ENCODE measurements around the gene PLEKHG4B. TPM values are rescaled to one million over a fixed set of nuclear protein-coding genes. Genes with fewer than 3 reads are reported as not detected.

Gene PLEKHG4B
- total RNA-seq, 4 donors from 2014 or later = 5.5 to 10.9 (median 7.1) TPM

DNA sequence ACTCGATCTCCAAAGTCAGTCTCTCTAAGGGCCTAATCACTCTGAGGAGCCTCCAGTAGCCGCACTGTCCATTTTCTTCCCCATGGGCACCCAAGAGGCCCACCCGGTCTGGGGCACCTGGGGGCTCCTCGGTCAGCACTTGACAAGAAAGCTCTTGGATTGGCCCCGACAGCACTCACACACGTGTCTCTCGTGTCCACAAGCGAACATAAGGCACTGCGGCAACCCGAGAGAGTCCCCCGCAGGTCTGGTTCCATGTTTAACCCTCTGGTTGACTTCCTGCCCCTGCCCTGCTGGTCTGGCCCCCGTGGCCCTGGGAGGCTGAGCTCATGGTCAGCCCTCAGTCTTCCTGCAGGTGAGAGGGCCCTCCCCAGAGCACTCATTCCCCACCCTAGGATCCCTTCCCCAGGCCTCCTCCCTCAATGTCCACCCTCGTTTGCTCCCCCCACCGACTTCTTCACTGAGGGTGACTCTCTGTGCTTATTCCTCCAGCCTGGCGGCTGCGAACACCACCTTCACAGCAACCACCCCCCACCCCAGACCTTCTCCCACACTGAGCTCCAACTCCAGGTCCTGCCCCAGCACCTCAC is 83.0 kb downstream of the PLEKHG4B start:
- no peaks in the 10 kb centered on the region for H3K27me3 ChIP-seq
- no peak for DNase-seq
- no peak overlapping the region for H3K27ac ChIP-seq
- H3K36me3 ChIP-seq = no peaks in the 10 kb centered on the region
- intact Hi-C loops (cut with DNase I) = no loop called here
- no peaks in the 10 kb centered on the region for H3K9me3 ChIP-seq
- peaks cover 0 to 13% of the 10 kb centered on the region in 2 donors for H3K4me1 ChIP-seq
- H3K4me3 ChIP-seq (replicated peaks in 1 of 3) = no peak overlapping the region
- WGBS, 2 donors = 89 to 92% methylated on average over 16 of the region's 16 CpGs
- no peak for TF ChIP-seq CTCF (IDR thresholded peaks at IDR 0.05)
- no peak for TF ChIP-seq POLR2A (IDR thresholded peaks at IDR 0.05)

GRCh38 chr5:176296-176823 is 84.4 kb downstream of the PLEKHG4B start:
- DNase-seq = no peak
- Histone ChIP-seq H3K27ac (no peak overlapping the region), H3K36me3 (no peaks in the 10 kb centered on the region), H3K9me3 (no peaks in the 10 kb centered on the region), H3K4me3 (replicated peaks in 1 of 3) (no peak overlapping the region), H3K4me1 (peaks cover 0 to 6% of the 10 kb centered on the region in 2 donors), H3K27me3 (no peaks in the 10 kb centered on the region)
- intact Hi-C loops (cut with DNase I) = no loop called here
- TF ChIP-seq CTCF (IDR thresholded peaks at IDR 0.05) (no peak), POLR2A (IDR thresholded peaks at IDR 0.05) (no peak)
- WGBS, 2 donors = 63 to 74% methylated on average over 11 of the region's 11 CpGs

- Histone ChIP-seq H3K9me3 (no peaks in the 10 kb centered on the region), H3K4me1 (peaks cover 0 to 6% of the 10 kb centered on the region in 2 donors), H3K27me3 (no peaks in the 10 kb centered on the region), H3K36me3 (no peaks in the 10 kb centered on the region), H3K27ac (no peak overlapping the region), H3K4me3 (replicated peaks in 1 of 3) (no peak overlapping the region)
- intact Hi-C loops (cut with DNase I) = no loop called here
- WGBS, 2 donors = 87 to 94% methylated on average over 5 of the region's 5 CpGs
- TF ChIP-seq CTCF (IDR thresholded peaks at IDR 0.05) (no peak), POLR2A (IDR thresholded peaks at IDR 0.05) (no peak)
- no peak for DNase-seq
These were observed 86.1 kb downstream of the PLEKHG4B start for GRCh38 chr5:178110-178509.

GRCh38 chr5:179401-179800 is 87.4 kb downstream of the PLEKHG4B start:
- DNase-seq = no peak
- TF ChIP-seq POLR2A (IDR thresholded peaks at IDR 0.05) (no peak), CTCF (IDR thresholded peaks at IDR 0.05) (no peak)
- WGBS, 2 donors = 86 to 91% methylated on average over 9 of the region's 9 CpGs

DNA sequence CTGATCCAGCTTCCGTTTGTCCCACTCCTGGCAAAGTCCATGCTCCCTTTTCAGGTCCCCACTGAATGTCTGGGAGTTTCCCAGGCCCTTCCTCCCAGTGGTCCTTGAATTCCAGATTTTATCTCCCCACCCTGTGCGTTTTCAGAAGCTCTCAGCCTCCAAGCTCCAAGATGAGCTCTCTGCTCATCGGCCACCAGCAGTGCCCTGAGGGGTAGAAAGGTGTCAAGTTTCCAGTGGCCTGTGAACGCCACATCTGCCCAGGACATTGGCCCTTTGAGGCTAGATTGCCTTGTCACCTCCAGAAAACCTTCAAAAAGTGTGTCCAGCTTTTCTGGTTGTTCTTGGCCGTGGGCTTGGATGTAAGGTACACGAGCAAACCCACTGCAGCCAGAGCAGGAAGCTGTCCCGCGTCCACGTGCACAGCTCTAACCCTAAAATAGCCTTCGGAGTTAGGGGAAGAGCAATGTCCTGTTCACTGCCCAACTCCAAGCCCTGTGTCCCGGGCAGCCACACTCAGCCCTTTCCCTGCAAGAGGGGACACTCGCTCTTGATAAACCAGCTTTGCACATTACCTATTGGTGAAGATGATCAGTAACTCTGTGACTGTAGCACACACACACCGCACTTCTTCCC is 88.4 kb downstream of the PLEKHG4B start:
- Histone ChIP-seq H3K27ac (no peak overlapping the region), H3K27me3 (no peaks in the 10 kb centered on the region), H3K9me3 (no peaks in the 10 kb centered on the region), H3K4me1 (peaks cover 0 to 6% of the 10 kb centered on the region in 2 donors), H3K36me3 (no peaks in the 10 kb centered on the region), H3K4me3 (replicated peaks in 1 of 3) (no peak overlapping the region)
- intact Hi-C loops (cut with DNase I) = no loop called here
- 70 to 75% methylated on average over 13 of the region's 13 CpGs for WGBS, 2 donors
- no peak for TF ChIP-seq POLR2A (IDR thresholded peaks at IDR 0.05)
- TF ChIP-seq CTCF (IDR thresholded peaks at IDR 0.05) = no peak
- no peak for DNase-seq

More at GRCh38 chr5:179401-179800, 87.4 kb downstream of the PLEKHG4B start:
- Histone ChIP-seq H3K9me3 (no peaks in the 10 kb centered on the region), H3K4me3 (replicated peaks in 1 of 3) (no peak overlapping the region), H3K36me3 (no peaks in the 10 kb centered on the region), H3K27me3 (no peaks in the 10 kb centered on the region), H3K4me1 (peaks cover 0 to 6% of the 10 kb centered on the region in 2 donors), H3K27ac (no peak overlapping the region)
- intact Hi-C loops (cut with DNase I) = no loop called here

Data from thyroid gland (tissue), 4 donors.